Gastroesophageal sphincter (tissue), 4 donors: ENCODE data around the gene TMCC1. TPM values are rescaled to one million over a fixed set of nuclear protein-coding genes. Genes with fewer than 3 reads are reported as not detected.
"Not testable (repeated sequence)": the region's sequence is repeated elsewhere in the genome, so short reads cannot be mapped to it uniquely, and the experiment has no call there.

Experiments
- ATAC-seq: fragments of 150-250 bp; one replicate; pipeline ENCODE4 v1.9.1; 2016; ENCODE audit warnings: mild to moderate bottlenecking, moderate library complexity
- H3K27ac ChIP-seq, 4 donors: fragments of 200-600 bp; sonication (generic) in 3 of 4; 1 replicate in 3 of 4; 2 replicates in 1 of 4; pipeline ENCODE4 v1.5.1; 2016 to 2019
- H3K27me3 ChIP-seq: fragments of 200-600 bp; sonication (generic); one replicate; pipeline ENCODE4 v1.5.1; 2019
- H3K36me3 ChIP-seq, 2 donors: fragments of 200-600 bp; sonication (generic); one replicate each; pipeline ENCODE4 v1.5.1; 2019; ENCODE audit warnings: control low read depth in 1 of 2
- H3K4me1 ChIP-seq, 3 donors: fragments of 200-600 bp; sonication (generic); 1 replicate in 2 of 3; 2 replicates in 1 of 3; pipeline ENCODE4 v1.5.1; 2016 to 2019; ENCODE audit warnings: control low read depth in 2 of 3
- H3K4me3 ChIP-seq, 2 donors: fragments of 200-600 bp; sonication (generic); one replicate each; pipeline ENCODE4 v1.5.1; 2019; ENCODE audit warnings: mild to moderate bottlenecking in 1 of 2, moderate library complexity in 1 of 2
- H3K9me3 ChIP-seq, 3 donors: fragments of 200-600 bp; sonication (generic); one replicate each; pipeline ENCODE4 v1.5.1; 2017 to 2019; ENCODE audit warnings: control low read depth in 2 of 3
- EP300 ChIP-seq: sonication (generic); formaldehyde crosslinking; IDR thresholded peaks from one replicate; pipeline ENCODE4 v1.6.1; 2017; ENCODE audit warnings: antibody characterized with exemption, mild to moderate bottlenecking
- POLR2A ChIP-seq, 2 donors: fragments of 450-650 bp; IDR thresholded peaks; one replicate each; pipeline ENCODE4 v1.6.1; 2017; ENCODE audit warnings: antibody characterized with exemption in 2 of 2, mild to moderate bottlenecking in 2 of 2, moderate library complexity in 1 of 2
- POLR2AphosphoS5 ChIP-seq: sonication (generic); formaldehyde crosslinking; IDR thresholded peaks from one replicate; pipeline ENCODE4 v1.6.1; 2017; ENCODE audit warnings: antibody characterized with exemption
- WGBS, 2 donors: methylation state at CpG; one replicate each; pipeline ENCODE4 v1.1.5; 2018; ENCODE audit warnings: low coverage in 1 of 2; 5-methylcytosine and 5-hydroxymethylcytosine counted together
- total RNA-seq, 4 donors: library from RNA; depleted of rRNA; stranded (reverse); fragments of >200 nt; gene quantifications; one replicate each; pipeline ENCODE4 v1.1.0, GENCODE V29; 2016
- TF ChIP-seq, protein P1 (sequence below), 4 experiments: fragments of 200-600 bp in 2 of 4; fragments of 450-650 bp in 2 of 4; sonication (generic) in 1 of 4; IDR thresholded peaks; one replicate each; pipeline ENCODE4 v1.5.1; 2017 to 2019; ENCODE audit warnings: antibody characterized with exemption in 4 of 4, mild to moderate bottlenecking in 2 of 4, moderate library complexity in 2 of 4

TMCC1 gene
- total RNA-seq, 4 donors from 2014 or later: 20.3 to 32.7 (median 28.1) TPM

DNA sequence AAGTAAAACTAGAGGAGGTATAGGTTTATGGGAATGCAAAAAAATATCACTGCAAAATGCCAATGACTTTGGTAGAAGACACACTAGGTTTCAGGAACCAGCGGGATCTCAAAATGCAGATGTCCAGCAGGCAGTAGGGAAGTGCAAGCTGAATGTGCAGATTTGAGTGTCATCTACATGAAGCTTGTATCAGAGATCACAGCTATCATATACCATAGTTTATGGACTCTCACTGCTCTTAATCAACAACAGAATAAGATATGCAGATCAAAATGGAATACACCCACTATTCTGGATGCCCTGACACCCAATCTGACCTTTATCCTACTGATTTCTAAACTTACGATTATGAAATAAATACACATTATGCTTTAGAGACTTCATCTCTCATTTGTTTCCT is 27.7 kb downstream of the TMCC1 start:
- no peak for ATAC-seq
- 96 to 100% methylated on average over 1 to 2 of the region's 2 CpGs for WGBS, 2 donors
- TF ChIP-seq POLR2A (IDR thresholded peaks at IDR 0.05) (no peak), POLR2AphosphoS5 (no peak), EP300 (no peak)
- TF ChIP-seq, protein P1, sequence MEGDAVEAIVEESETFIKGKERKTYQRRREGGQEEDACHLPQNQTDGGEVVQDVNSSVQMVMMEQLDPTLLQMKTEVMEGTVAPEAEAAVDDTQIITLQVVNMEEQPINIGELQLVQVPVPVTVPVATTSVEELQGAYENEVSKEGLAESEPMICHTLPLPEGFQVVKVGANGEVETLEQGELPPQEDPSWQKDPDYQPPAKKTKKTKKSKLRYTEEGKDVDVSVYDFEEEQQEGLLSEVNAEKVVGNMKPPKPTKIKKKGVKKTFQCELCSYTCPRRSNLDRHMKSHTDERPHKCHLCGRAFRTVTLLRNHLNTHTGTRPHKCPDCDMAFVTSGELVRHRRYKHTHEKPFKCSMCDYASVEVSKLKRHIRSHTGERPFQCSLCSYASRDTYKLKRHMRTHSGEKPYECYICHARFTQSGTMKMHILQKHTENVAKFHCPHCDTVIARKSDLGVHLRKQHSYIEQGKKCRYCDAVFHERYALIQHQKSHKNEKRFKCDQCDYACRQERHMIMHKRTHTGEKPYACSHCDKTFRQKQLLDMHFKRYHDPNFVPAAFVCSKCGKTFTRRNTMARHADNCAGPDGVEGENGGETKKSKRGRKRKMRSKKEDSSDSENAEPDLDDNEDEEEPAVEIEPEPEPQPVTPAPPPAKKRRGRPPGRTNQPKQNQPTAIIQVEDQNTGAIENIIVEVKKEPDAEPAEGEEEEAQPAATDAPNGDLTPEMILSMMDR (IDR thresholded peaks at IDR 0.05): no peak

GRCh38 chr3:129864519-129864918 is 29.0 kb downstream of the TMCC1 start:
- Histone ChIP-seq H3K4me3 (no peak overlapping the region), H3K9me3 (no peaks in the 10 kb centered on the region), H3K27me3 (no peaks in the 10 kb centered on the region), H3K36me3 (peaks cover 0 to 8% of the 10 kb centered on the region in 2 donors), H3K4me1 (peaks cover 0 to 15% (median 0%) of the 10 kb centered on the region in 3 donors), H3K27ac (no peak overlapping the region)
- ATAC-seq: no peak
- WGBS, 2 donors: 83% methylated on average over 1 of the region's 1 CpG; no CpG with 5 or more reads in 1 of the 2 donors
- no peak for TF ChIP-seq POLR2A (IDR thresholded peaks at IDR 0.05)
- TF ChIP-seq, protein P1 (IDR thresholded peaks at IDR 0.05): no peak
- TF ChIP-seq EP300: no peak

More for the DNA sequence above, 27.7 kb downstream of the TMCC1 start:
- H3K27ac ChIP-seq: no peak overlapping the region
- no peaks in the 10 kb centered on the region for H3K27me3 ChIP-seq
- no peaks in the 10 kb centered on the region for H3K9me3 ChIP-seq
- H3K36me3 ChIP-seq: peaks cover 0 to 10% of the 10 kb centered on the region in 2 donors
- no peak overlapping the region for H3K4me3 ChIP-seq
- H3K4me1 ChIP-seq: peaks cover 0 to 22% (median 0%) of the 10 kb centered on the region in 3 donors

- Histone ChIP-seq H3K27ac (no peak overlapping the region), H3K4me1 (peaks cover 2 to 21% (median 6%) of the 10 kb centered on the region in 3 donors), H3K4me3 (no peak overlapping the region), H3K9me3 (no peaks in the 10 kb centered on the region), H3K36me3 (no peaks in the 10 kb centered on the region), H3K27me3 (no peaks in the 10 kb centered on the region)
- TF ChIP-seq POLR2AphosphoS5: no peak
- no peak for TF ChIP-seq POLR2A (IDR thresholded peaks at IDR 0.05)
- TF ChIP-seq EP300: no peak
- TF ChIP-seq, protein P1 (IDR thresholded peaks at IDR 0.05): no peak
- 67 to 100% methylated on average over 1 to 4 of the region's 4 CpGs for WGBS, 2 donors
- ATAC-seq: no peak
Observed at GRCh38 chr3:129859272-129859671, 34.2 kb downstream of the TMCC1 start.

DNA sequence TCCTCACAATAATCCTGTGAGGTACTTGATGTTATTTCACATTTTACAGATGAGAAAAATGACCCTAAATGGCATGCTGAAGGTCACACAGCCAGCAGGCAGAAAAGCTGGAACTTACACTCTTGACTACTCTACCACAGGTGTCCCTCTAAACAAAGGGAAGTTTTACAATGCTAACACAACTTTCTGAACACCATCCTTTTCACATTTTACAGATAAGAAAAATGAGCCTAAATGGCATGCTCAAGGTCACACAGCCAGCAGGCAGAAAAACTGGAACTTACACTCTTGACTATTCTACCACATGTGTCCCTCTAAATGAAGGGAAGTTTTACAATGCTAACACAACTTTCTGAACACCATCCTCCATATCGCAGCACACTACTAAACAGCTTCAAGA is 35.6 kb downstream of the TMCC1 start:
- H3K36me3 ChIP-seq: no peaks in the 10 kb centered on the region
- H3K4me1 ChIP-seq: peaks cover 2 to 21% (median 6%) of the 10 kb centered on the region in 3 donors
- WGBS, 2 donors: 100% methylated on average over 1 of the region's 1 CpG
- H3K27me3 ChIP-seq: no peaks in the 10 kb centered on the region
- no peak overlapping the region for H3K27ac ChIP-seq
- H3K4me3 ChIP-seq: no peak overlapping the region
- no peak for TF ChIP-seq POLR2AphosphoS5
- ATAC-seq: no peak
- no peaks in the 10 kb centered on the region for H3K9me3 ChIP-seq

DNA sequence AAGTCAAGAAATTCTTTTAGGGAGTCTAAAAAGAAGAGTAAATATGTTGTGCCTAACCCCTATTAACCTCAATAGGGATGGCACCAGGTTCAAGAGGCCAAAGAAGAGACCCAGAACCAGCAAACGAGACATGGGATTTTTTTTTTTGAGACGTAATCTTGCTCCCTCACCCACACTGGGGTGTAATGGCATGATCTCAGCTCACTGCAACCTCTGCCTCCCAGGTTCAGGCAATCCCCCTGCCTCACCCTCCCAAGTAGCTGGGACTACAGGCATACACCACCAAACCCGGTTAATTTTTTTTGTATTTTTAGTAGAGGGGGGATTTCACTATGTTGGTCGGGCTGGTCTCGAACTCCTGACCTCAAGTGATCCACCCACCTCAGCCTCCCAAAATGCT is 36.7 kb downstream of the TMCC1 start:
- WGBS, 2 donors: 49 to 60% methylated on average over 5 of the region's 5 CpGs
- not testable (repeated sequence) for H3K9me3 ChIP-seq, H3K36me3 ChIP-seq, ATAC-seq, H3K4me3 ChIP-seq, H3K27me3 ChIP-seq, H3K27ac ChIP-seq
- peaks cover 2 to 21% (median 6%) of the 10 kb centered on the region in 3 donors for H3K4me1 ChIP-seq

GRCh38 chr3:129855832-129856419 is 37.6 kb downstream of the TMCC1 start:
- Histone ChIP-seq H3K27ac (peak overlapping the region in 2 of 4 donors; percentile 9 to 32), H3K9me3 (no peaks in the 10 kb centered on the region), H3K4me1 (peaks cover 2 to 21% (median 6%) of the 10 kb centered on the region in 3 donors), H3K4me3 (no peak overlapping the region), H3K27me3 (no peaks in the 10 kb centered on the region), H3K36me3 (peaks cover 0 to 8% of the 10 kb centered on the region in 2 donors)
- TF ChIP-seq EP300: no peak
- TF ChIP-seq, protein P1 (IDR thresholded peaks at IDR 0.05): no peak
- TF ChIP-seq POLR2AphosphoS5: no peak
- no peak for TF ChIP-seq POLR2A (IDR thresholded peaks at IDR 0.05)
- 71 to 86% methylated on average over 3 to 5 of the region's 5 CpGs for WGBS, 2 donors
- ATAC-seq: no peak
